Measurements from ENCODE around the gene TRPM3.

The TRPM3 gene

DNA sequence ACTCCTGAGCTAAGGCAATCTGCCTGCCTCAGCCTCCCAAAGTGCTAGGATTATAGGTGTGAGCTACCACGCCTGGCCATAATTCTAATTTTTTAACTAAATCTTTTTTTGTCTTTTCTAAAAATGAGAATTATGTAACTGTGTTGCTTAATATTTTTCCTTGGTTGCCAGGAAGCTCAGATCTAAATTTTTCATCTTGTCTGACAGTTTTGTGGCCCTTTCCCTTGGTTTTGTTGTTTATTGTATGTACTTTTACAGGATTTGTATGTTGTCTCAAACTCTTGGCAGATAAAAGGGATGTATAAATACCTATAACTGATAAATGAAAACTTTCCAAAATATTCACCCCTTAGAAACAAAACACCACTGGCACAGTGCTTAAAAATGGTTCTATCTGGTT is 618.7 kb downstream of the TRPM3 start:
- H3K9me3 ChIP-seq (replicated peaks; ENCODE audit: insufficient read depth, low read length) = no peaks in the 10 kb centered on the region

DNA sequence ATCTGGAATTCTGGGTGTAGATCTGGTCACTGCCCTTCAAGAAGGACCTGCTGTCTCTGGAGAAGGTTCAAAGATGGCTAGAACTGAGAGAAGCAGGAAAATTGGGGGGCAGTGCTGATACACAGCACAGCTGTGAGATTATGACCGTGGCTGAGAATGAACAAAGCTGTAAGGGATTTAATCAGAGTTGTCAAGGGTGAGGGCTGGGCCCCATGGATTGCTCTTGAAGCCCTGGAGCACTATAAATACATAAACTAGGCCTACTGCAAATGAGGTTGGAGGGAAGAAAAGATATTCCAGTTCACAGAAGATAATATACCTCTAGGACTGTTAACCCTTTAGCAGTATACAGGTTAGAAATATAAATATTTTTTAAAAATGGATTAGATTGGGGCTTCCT is 620.6 kb downstream of the TRPM3 start:
- Histone ChIP-seq H3K9ac (ENCODE audit: low read length) (no peak overlapping the region), H3F3A (ENCODE audit: insufficient read depth, low read length) (no peaks in the 10 kb centered on the region), H4K20me1 (ENCODE audit: insufficient read depth, low read length) (no peaks in the 10 kb centered on the region), H3K27ac (ENCODE audit: low read length) (no peak overlapping the region), H2AFZ (ENCODE audit: low read length) (no peak overlapping the region), H3K79me2 (ENCODE audit: low read length) (no peaks in the 10 kb centered on the region), H3K9me3 (replicated peaks; ENCODE audit: insufficient read depth, low read length) (no peaks in the 10 kb centered on the region), H3K4me2 (ENCODE audit: low read depth, low read length) (no peak overlapping the region), H3K4me3 (ENCODE audit: low read length) (no peak overlapping the region), H3K27me3 (replicated peaks; ENCODE audit: insufficient read depth, low read length) (no peaks in the 10 kb centered on the region), H3K9me2 (replicated peaks; ENCODE audit: insufficient read depth, low read length) (no peaks in the 10 kb centered on the region), H3K36me3 (replicated peaks; ENCODE audit: insufficient read depth, low read length) (no peaks in the 10 kb centered on the region), H3K4me1 (ENCODE audit: low read length) (no peaks in the 10 kb centered on the region)
- DNase-seq = no peak
- TF ChIP-seq, protein P1, sequence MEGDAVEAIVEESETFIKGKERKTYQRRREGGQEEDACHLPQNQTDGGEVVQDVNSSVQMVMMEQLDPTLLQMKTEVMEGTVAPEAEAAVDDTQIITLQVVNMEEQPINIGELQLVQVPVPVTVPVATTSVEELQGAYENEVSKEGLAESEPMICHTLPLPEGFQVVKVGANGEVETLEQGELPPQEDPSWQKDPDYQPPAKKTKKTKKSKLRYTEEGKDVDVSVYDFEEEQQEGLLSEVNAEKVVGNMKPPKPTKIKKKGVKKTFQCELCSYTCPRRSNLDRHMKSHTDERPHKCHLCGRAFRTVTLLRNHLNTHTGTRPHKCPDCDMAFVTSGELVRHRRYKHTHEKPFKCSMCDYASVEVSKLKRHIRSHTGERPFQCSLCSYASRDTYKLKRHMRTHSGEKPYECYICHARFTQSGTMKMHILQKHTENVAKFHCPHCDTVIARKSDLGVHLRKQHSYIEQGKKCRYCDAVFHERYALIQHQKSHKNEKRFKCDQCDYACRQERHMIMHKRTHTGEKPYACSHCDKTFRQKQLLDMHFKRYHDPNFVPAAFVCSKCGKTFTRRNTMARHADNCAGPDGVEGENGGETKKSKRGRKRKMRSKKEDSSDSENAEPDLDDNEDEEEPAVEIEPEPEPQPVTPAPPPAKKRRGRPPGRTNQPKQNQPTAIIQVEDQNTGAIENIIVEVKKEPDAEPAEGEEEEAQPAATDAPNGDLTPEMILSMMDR (IDR thresholded peaks at IDR 0.05; ENCODE audit: low read length) = no peak
- TF ChIP-seq EZH2phosphoT487 (IDR thresholded peaks at IDR 0.05; ENCODE audit: low read length) = no peak
- no peak for TF ChIP-seq EZH2 (optimal IDR thresholded peaks at IDR 0.05; ENCODE audit: low read depth, low read length)

More for the DNA sequence above, 618.7 kb downstream of the TRPM3 start:
- H3K27me3 ChIP-seq (replicated peaks; ENCODE audit: insufficient read depth, low read length) = no peaks in the 10 kb centered on the region
- no peak overlapping the region for H2AFZ ChIP-seq (ENCODE audit: low read length)
- H3K27ac ChIP-seq (ENCODE audit: low read length) = no peak overlapping the region
- TF ChIP-seq EZH2phosphoT487 (IDR thresholded peaks at IDR 0.05; ENCODE audit: low read length) (no peak), EZH2 (optimal IDR thresholded peaks at IDR 0.05; ENCODE audit: low read depth, low read length) (no peak)
- TF ChIP-seq, protein P1 (IDR thresholded peaks at IDR 0.05; ENCODE audit: low read length) = no peak
- no peak for DNase-seq
- no peaks in the 10 kb centered on the region for H3F3A ChIP-seq (ENCODE audit: insufficient read depth, low read length)
- no peaks in the 10 kb centered on the region for H3K79me2 ChIP-seq (ENCODE audit: low read length)
- H3K4me1 ChIP-seq (ENCODE audit: low read length) = no peaks in the 10 kb centered on the region
- no peak overlapping the region for H3K9ac ChIP-seq (ENCODE audit: low read length)
- H3K36me3 ChIP-seq (replicated peaks; ENCODE audit: insufficient read depth, low read length) = no peaks in the 10 kb centered on the region
- no peaks in the 10 kb centered on the region for H4K20me1 ChIP-seq (ENCODE audit: insufficient read depth, low read length)
- H3K4me3 ChIP-seq (ENCODE audit: low read length) = no peak overlapping the region
- no peak overlapping the region for H3K4me2 ChIP-seq (ENCODE audit: low read depth, low read length)
- no peaks in the 10 kb centered on the region for H3K9me2 ChIP-seq (replicated peaks; ENCODE audit: insufficient read depth, low read length)

DNA sequence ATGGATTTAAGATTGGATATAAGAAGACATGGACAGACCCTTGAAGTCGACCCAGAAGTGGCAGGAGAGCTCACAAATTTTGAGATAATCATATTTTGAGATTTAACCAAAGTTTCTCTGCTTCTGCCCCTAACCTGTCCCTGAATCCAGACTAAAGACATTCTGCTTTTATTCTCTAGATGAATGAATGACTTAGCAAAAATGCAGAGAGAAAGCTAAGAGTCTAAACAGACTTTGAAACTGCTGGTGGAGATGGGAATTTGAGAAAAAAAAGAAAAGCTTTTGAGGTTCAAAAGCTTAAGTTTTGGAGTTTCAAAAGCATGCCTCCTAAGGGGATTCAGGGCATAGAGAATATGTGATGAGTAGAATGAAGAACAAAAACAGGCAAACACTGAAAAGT is 621.8 kb downstream of the TRPM3 start:
- Histone ChIP-seq H3K4me3 (ENCODE audit: low read length) (no peak overlapping the region), H3K79me2 (ENCODE audit: low read length) (no peaks in the 10 kb centered on the region), H3K36me3 (replicated peaks; ENCODE audit: insufficient read depth, low read length) (no peaks in the 10 kb centered on the region), H3K27ac (ENCODE audit: low read length) (no peak overlapping the region), H4K20me1 (ENCODE audit: insufficient read depth, low read length) (no peaks in the 10 kb centered on the region), H3K9ac (ENCODE audit: low read length) (no peak overlapping the region), H3K9me3 (replicated peaks; ENCODE audit: insufficient read depth, low read length) (no peaks in the 10 kb centered on the region), H3K27me3 (replicated peaks; ENCODE audit: insufficient read depth, low read length) (no peaks in the 10 kb centered on the region), H3K4me1 (ENCODE audit: low read length) (no peaks in the 10 kb centered on the region), H3F3A (ENCODE audit: insufficient read depth, low read length) (no peaks in the 10 kb centered on the region), H3K9me2 (replicated peaks; ENCODE audit: insufficient read depth, low read length) (no peaks in the 10 kb centered on the region), H2AFZ (ENCODE audit: low read length) (no peak overlapping the region), H3K4me2 (ENCODE audit: low read depth, low read length) (no peak overlapping the region)
- no peak for DNase-seq
- TF ChIP-seq EZH2phosphoT487 (IDR thresholded peaks at IDR 0.05; ENCODE audit: low read length) = no peak
- TF ChIP-seq, protein P1 (IDR thresholded peaks at IDR 0.05; ENCODE audit: low read length) = no peak
- no peak for TF ChIP-seq EZH2 (optimal IDR thresholded peaks at IDR 0.05; ENCODE audit: low read depth, low read length)
